Measurements from ENCODE around the gene STAMBPL1.

Gene STAMBPL1

DNA sequence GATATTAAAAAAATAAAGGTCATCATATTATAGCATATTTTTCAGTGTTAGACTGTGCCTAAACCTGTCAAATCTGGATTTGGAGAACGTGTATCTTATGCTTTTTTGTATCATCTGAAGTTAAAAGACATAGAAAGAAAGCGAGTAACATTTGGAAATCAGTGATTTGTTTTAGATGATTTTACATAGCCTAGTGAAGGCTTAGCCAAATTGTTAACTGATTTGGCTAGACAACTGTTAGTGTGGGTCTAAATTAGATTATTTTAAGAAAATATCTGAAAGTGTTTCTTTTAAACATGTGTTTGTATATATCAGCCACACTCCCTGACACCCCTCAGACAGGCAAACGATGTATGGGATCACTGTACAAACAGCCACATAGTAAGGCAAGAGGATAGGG is 36.9 kb downstream of the STAMBPL1 start:
- Histone ChIP-seq H3K4me1 (peaks cover 0 to 13% (median 9%) of the 10 kb centered on the region in 4 donors), H3K9me3 (no peaks in the 10 kb centered on the region), H3K4me3 (no peak overlapping the region), H3K27ac (no peak overlapping the region), H3K27me3 (no peaks in the 10 kb centered on the region), H3K36me3 (peaks cover 0 to 5% (median 0%) of the 10 kb centered on the region in 3 donors)
- intact Hi-C loops (cut with DNase I; ENCODE audit: low total_unique reads): no loop called here
- no peak for TF ChIP-seq CTCF (IDR thresholded peaks at IDR 0.05)
- DNase-seq: no peak

DNA sequence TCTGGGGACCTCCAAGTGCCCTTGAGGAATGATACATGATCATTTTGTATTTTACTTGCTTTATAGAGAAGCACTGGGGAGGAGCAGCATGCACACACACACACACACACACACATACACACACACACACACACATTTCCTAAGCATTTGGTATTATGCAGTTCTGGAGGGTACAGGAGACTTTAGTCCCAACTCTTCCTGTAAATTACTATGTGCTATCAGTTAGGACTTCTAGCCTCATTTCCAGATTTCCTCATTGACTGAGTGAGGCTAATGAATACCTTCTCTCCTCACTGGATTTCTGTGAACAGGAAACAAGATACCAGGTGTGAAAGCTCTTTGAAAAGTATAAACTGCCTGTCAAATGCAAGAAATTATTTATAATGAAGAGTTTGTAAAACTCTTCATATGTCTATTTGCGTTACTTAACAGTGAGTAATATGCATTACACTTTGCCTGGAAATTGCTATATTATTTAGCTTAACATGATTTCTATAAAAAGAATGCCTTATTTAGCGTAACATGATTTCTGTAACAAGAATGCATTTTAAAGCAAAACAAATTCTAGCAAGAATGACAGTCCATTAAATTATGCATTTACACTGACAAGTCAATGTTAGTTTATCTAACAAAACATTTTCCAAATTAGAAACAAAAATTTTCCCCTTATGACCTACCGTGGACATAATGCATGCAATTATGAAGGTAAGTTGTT is 38.3 kb downstream of the STAMBPL1 start:
- intact Hi-C loops (cut with DNase I; ENCODE audit: low total_unique reads): no loop called here
- no peak for DNase-seq
- Histone ChIP-seq H3K27me3 (no peaks in the 10 kb centered on the region), H3K4me1 (peaks cover 0 to 13% (median 9%) of the 10 kb centered on the region in 4 donors), H3K36me3 (peaks cover 0 to 5% (median 0%) of the 10 kb centered on the region in 3 donors), H3K27ac (no peak overlapping the region), H3K9me3 (no peaks in the 10 kb centered on the region), H3K4me3 (no peak overlapping the region)
- TF ChIP-seq CTCF (IDR thresholded peaks at IDR 0.05): no peak

DNA sequence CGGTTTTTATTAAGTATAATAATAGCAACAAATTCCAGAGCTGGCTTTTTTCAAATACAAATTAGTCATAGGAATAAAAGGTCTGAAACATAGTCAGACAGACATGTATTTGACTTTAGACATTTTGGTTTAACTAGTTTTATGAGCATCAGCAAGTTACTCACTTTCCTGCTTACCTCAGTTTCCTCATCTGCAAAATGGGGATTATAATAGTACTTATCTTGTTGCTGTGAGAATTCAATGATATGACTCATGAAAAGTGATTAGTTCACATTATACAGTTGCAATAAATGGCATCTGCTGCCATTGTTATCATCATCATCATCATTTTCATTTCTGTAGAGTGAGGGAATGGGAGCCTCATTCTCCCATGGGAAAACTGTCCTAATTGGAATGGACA is 39.0 kb downstream of the STAMBPL1 start:
- no peaks in the 10 kb centered on the region for H3K9me3 ChIP-seq
- no peak for TF ChIP-seq CTCF (IDR thresholded peaks at IDR 0.05)
- H3K4me1 ChIP-seq: peaks cover 0 to 13% (median 9%) of the 10 kb centered on the region in 4 donors
- H3K36me3 ChIP-seq: peaks cover 0 to 5% (median 0%) of the 10 kb centered on the region in 3 donors
- no peak for DNase-seq
- intact Hi-C loops (cut with DNase I; ENCODE audit: low total_unique reads): no loop called here
- H3K4me3 ChIP-seq: no peak overlapping the region
- no peak overlapping the region for H3K27ac ChIP-seq
- H3K27me3 ChIP-seq: no peaks in the 10 kb centered on the region

- H3K27ac ChIP-seq: no peak overlapping the region
- DNase-seq: no peak
- H3K9me3 ChIP-seq: no peaks in the 10 kb centered on the region
- no peak overlapping the region for H3K4me3 ChIP-seq
- TF ChIP-seq CTCF (IDR thresholded peaks at IDR 0.05): no peak
- no peaks in the 10 kb centered on the region for H3K27me3 ChIP-seq
- intact Hi-C loops (cut with DNase I; ENCODE audit: low total_unique reads): no loop called here
- H3K36me3 ChIP-seq: peaks cover 0 to 5% (median 0%) of the 10 kb centered on the region in 3 donors
- peaks cover 0 to 13% (median 9%) of the 10 kb centered on the region in 4 donors for H3K4me1 ChIP-seq
Measured at GRCh38 chr10:88920198-88920597, 40.2 kb downstream of the STAMBPL1 start.

- peaks cover 0 to 13% (median 10%) of the 10 kb centered on the region in 4 donors for H3K4me1 ChIP-seq
- no peak for TF ChIP-seq CTCF (IDR thresholded peaks at IDR 0.05)
- intact Hi-C loops (cut with DNase I; ENCODE audit: low total_unique reads): no loop called here
- H3K9me3 ChIP-seq: no peaks in the 10 kb centered on the region
- peaks cover 0 to 5% (median 0%) of the 10 kb centered on the region in 3 donors for H3K36me3 ChIP-seq
- H3K27ac ChIP-seq: no peak overlapping the region
- no peak overlapping the region for H3K4me3 ChIP-seq
- no peaks in the 10 kb centered on the region for H3K27me3 ChIP-seq
- DNase-seq: no peak
Measured at GRCh38 chr10:88920986-88921593, 41.0 kb downstream of the STAMBPL1 start.
